Measurements from ENCODE around the gene MDM2.

MDM2 gene

DNA sequence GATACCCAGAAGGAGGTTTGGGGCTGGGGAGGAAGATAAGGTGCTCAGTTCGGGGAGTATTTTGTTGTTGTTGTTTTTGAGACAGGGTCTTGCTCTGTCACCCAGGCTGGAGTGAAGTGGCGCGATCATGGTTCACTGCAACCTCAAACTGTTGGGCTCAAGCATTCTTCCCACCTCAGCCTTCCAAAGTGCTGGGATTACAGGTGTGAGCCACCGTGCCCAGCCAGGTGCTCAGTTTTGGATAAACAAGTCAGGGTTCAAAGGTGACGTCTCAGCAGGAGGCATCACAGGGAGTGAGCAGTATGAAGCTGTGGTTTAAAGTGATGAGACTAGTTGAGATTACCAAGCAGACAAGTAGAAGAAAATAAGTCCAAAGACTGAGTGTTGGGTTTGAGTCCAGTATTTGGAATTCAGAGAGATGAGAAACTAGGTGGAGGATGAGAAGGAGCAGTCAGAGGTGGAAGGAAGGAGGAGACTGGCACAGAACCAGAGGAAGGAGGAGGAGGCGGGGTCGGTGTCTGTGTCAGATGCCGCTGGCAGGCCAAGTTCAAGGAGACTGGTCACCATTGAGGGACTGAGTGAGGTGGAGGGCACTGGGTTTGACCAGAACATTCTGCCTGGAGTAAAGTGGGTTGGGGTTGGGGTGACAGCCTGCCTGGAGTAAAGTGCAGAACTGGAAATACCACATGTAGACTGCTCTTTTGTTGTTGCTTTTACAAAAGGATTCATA lies 45.9 kb upstream of the MDM2 start:
- Histone ChIP-seq H4K20me1 (ENCODE audit: insufficient read depth, low read length) (no peaks in the 10 kb centered on the region), H3K4me3 (ENCODE audit: low read length) (no peak overlapping the region), H3K79me2 (ENCODE audit: low read length) (no peaks in the 10 kb centered on the region), H3K4me1 (ENCODE audit: low read length) (no peaks in the 10 kb centered on the region), H2AFZ (ENCODE audit: low read depth, low read length) (no peak overlapping the region), H3K27me3 (ENCODE audit: low read depth, low read length) (no peaks in the 10 kb centered on the region), H3K27ac (ENCODE audit: low read length) (no peak overlapping the region), H3K9ac (ENCODE audit: low read length) (no peak overlapping the region), H3K4me2 (ENCODE audit: low read length) (no peak overlapping the region), H3K36me3 (replicated peaks; ENCODE audit: low read depth, low read length) (peaks cover 4% of the 10 kb centered on the region), H3K9me3 (ENCODE audit: insufficient read depth, low read length) (no peaks in the 10 kb centered on the region)
- no peak for TF ChIP-seq EZH2phosphoT487 (IDR thresholded peaks at IDR 0.05; ENCODE audit: low read depth)
- TF ChIP-seq, protein P1, sequence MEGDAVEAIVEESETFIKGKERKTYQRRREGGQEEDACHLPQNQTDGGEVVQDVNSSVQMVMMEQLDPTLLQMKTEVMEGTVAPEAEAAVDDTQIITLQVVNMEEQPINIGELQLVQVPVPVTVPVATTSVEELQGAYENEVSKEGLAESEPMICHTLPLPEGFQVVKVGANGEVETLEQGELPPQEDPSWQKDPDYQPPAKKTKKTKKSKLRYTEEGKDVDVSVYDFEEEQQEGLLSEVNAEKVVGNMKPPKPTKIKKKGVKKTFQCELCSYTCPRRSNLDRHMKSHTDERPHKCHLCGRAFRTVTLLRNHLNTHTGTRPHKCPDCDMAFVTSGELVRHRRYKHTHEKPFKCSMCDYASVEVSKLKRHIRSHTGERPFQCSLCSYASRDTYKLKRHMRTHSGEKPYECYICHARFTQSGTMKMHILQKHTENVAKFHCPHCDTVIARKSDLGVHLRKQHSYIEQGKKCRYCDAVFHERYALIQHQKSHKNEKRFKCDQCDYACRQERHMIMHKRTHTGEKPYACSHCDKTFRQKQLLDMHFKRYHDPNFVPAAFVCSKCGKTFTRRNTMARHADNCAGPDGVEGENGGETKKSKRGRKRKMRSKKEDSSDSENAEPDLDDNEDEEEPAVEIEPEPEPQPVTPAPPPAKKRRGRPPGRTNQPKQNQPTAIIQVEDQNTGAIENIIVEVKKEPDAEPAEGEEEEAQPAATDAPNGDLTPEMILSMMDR (IDR thresholded peaks at IDR 0.05; ENCODE audit: low read depth, low read length): no peak

DNA sequence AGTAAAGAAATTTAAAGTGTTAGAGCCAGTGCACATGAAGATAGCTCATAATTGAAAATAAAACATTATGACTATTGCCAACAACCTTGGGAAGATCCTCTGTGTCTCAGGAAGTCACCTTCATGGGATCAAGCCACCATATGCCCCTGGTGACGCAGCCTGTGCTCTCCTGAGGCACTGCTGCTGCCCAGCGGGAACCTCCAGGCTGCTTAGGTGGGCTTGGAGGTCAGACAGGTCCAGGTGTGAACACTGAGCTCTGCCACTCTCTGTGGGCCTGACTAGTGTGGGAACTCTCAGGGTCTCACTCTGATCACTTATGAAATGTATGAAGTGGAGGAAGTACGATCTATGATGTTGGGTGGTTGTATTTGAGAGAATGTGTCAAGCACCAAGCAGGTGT lies 45.3 kb upstream of the MDM2 start:
- no peaks in the 10 kb centered on the region for H4K20me1 ChIP-seq (ENCODE audit: insufficient read depth, low read length)
- H3K9me3 ChIP-seq (ENCODE audit: insufficient read depth, low read length): no peaks in the 10 kb centered on the region
- H3K4me3 ChIP-seq (ENCODE audit: low read length): no peak overlapping the region
- TF ChIP-seq EZH2phosphoT487 (IDR thresholded peaks at IDR 0.05; ENCODE audit: low read depth): no peak
- no peaks in the 10 kb centered on the region for H3K79me2 ChIP-seq (ENCODE audit: low read length)
- no peak overlapping the region for H3K4me2 ChIP-seq (ENCODE audit: low read length)
- peaks cover 4% of the 10 kb centered on the region for H3K36me3 ChIP-seq (replicated peaks; ENCODE audit: low read depth, low read length)
- no peak overlapping the region for H3K27ac ChIP-seq (ENCODE audit: low read length)
- H3K9ac ChIP-seq (ENCODE audit: low read length): no peak overlapping the region
- H3K4me1 ChIP-seq (ENCODE audit: low read length): no peaks in the 10 kb centered on the region
- H3K27me3 ChIP-seq (ENCODE audit: low read depth, low read length): no peaks in the 10 kb centered on the region
- H2AFZ ChIP-seq (ENCODE audit: low read depth, low read length): no peak overlapping the region

DNA sequence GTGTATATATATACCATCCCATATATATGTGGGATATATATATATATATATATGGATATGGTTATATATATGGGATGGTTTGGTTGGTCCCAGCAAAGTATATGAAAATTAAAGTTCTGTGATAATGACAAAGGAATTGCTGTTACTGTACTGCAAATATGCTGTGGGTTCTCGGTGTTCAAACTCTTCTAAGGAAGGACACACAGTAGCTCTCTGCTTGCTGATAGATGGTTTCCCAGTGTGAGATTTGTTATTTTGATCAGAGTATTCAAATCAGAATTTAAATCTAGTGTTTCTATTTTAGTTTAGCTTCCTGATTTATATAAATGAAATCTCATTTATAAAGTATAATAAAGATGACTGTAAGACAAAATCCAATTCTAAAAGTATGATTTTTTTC lies 42.3 kb upstream of the MDM2 start:
- H2AFZ ChIP-seq (ENCODE audit: low read depth, low read length): no peak overlapping the region
- H3K4me3 ChIP-seq (ENCODE audit: low read length): no peak overlapping the region
- H3K4me1 ChIP-seq (ENCODE audit: low read length): no peaks in the 10 kb centered on the region
- no peaks in the 10 kb centered on the region for H4K20me1 ChIP-seq (ENCODE audit: insufficient read depth, low read length)
- no peaks in the 10 kb centered on the region for H3K79me2 ChIP-seq (ENCODE audit: low read length)
- H3K9ac ChIP-seq (ENCODE audit: low read length): no peak overlapping the region
- H3K9me3 ChIP-seq (ENCODE audit: insufficient read depth, low read length): no peaks in the 10 kb centered on the region
- no peaks in the 10 kb centered on the region for H3K36me3 ChIP-seq (replicated peaks; ENCODE audit: low read depth, low read length)
- no peaks in the 10 kb centered on the region for H3K27me3 ChIP-seq (ENCODE audit: low read depth, low read length)
- H3K27ac ChIP-seq (ENCODE audit: low read length): no peak overlapping the region
- no peak overlapping the region for H3K4me2 ChIP-seq (ENCODE audit: low read length)
- TF ChIP-seq EZH2phosphoT487 (IDR thresholded peaks at IDR 0.05; ENCODE audit: low read depth): no peak
- TF ChIP-seq, protein P1 (IDR thresholded peaks at IDR 0.05; ENCODE audit: low read depth, low read length): no peak

DNA sequence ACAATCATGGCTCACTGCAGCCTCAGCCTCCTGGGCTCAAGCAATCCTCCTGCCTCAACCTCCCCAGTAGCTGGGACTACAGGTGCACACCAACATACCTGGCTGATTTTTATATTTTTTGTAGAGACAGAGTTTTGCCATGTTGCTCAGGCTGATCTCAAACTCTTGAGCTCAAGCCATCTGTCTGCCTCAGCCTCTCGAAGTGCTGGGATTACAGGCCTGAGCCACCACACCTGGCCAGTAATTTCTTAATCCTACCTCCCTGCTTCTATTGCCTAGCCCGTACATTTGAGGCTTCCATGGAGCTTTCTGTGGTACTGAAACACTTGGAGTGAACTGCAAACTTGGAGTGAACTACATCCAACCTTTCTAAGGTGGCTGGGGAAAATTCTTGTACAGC lies 41.3 kb upstream of the MDM2 start:
- H3K4me3 ChIP-seq (ENCODE audit: low read length): no peak overlapping the region
- H3K9ac ChIP-seq (ENCODE audit: low read length): no peak overlapping the region
- H3K27me3 ChIP-seq (ENCODE audit: low read depth, low read length): no peaks in the 10 kb centered on the region
- H4K20me1 ChIP-seq (ENCODE audit: insufficient read depth, low read length): no peaks in the 10 kb centered on the region
- no peaks in the 10 kb centered on the region for H3K9me3 ChIP-seq (ENCODE audit: insufficient read depth, low read length)
- H3K27ac ChIP-seq (ENCODE audit: low read length): no peak overlapping the region
- no peaks in the 10 kb centered on the region for H3K79me2 ChIP-seq (ENCODE audit: low read length)
- no peaks in the 10 kb centered on the region for H3K36me3 ChIP-seq (replicated peaks; ENCODE audit: low read depth, low read length)
- H3K4me1 ChIP-seq (ENCODE audit: low read length): no peaks in the 10 kb centered on the region
- no peak overlapping the region for H2AFZ ChIP-seq (ENCODE audit: low read depth, low read length)
- no peak for TF ChIP-seq EZH2phosphoT487 (IDR thresholded peaks at IDR 0.05; ENCODE audit: low read depth)
- no peak overlapping the region for H3K4me2 ChIP-seq (ENCODE audit: low read length)

DNA sequence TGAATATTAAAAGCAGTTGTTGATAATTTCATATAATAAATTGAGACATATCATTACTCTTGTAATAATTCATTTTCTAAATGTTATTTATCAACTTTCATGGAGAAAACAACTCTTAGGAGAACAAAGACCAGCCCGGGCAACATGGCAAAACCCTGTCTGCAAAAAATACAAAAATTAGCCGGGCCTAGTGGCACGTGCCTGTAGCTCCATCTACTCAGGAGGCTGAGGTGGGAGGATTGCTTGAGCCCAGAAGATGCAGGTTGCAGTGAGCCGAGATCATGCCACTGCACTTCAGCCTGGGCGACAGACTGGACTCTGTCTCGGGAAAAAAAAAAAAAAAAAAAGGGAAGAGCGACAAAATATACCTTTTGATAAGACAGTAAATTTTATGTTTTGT lies 40.8 kb upstream of the MDM2 start:
- no peaks in the 10 kb centered on the region for H3K79me2 ChIP-seq (ENCODE audit: low read length)
- H3K9ac ChIP-seq (ENCODE audit: low read length): no peak overlapping the region
- H3K36me3 ChIP-seq (replicated peaks; ENCODE audit: low read depth, low read length): no peaks in the 10 kb centered on the region
- H3K27ac ChIP-seq (ENCODE audit: low read length): no peak overlapping the region
- H4K20me1 ChIP-seq (ENCODE audit: insufficient read depth, low read length): no peaks in the 10 kb centered on the region
- no peak overlapping the region for H3K4me3 ChIP-seq (ENCODE audit: low read length)
- H2AFZ ChIP-seq (ENCODE audit: low read depth, low read length): no peak overlapping the region
- no peaks in the 10 kb centered on the region for H3K4me1 ChIP-seq (ENCODE audit: low read length)
- H3K4me2 ChIP-seq (ENCODE audit: low read length): no peak overlapping the region
- TF ChIP-seq, protein P1 (IDR thresholded peaks at IDR 0.05; ENCODE audit: low read depth, low read length): no peak
- no peak for TF ChIP-seq EZH2phosphoT487 (IDR thresholded peaks at IDR 0.05; ENCODE audit: low read depth)
- H3K27me3 ChIP-seq (ENCODE audit: low read depth, low read length): no peaks in the 10 kb centered on the region
- H3K9me3 ChIP-seq (ENCODE audit: insufficient read depth, low read length): no peaks in the 10 kb centered on the region

All from OCI-LY3 (cell line).